HepG2 (cell line): ENCODE measurements around the gene DCDC2. TPM values are rescaled to one million over a fixed set of nuclear protein-coding genes. Genes with fewer than 3 reads are reported as not detected.
A peak's percentile ranks its signal among the peaks of the same experiment; 100 is the strongest.
"Not testable (repeated sequence)": the region's sequence is repeated elsewhere in the genome, so short reads cannot be mapped to it uniquely, and the experiment has no call there.

Source experiments
- ATAC-seq: fragments of 200-7000 bp; cut with Tn5 transposase; 3 replicates; pipeline ENCODE4 v1.9.1; 2020; ENCODE audit warnings: mild to moderate bottlenecking, moderate library complexity
- BruUV-seq: library from RNA; stranded (reverse); fragments of 400-500 nt; replicated peaks from 2 replicates; lab custom pipeline; 2021; lab: Mats Ljungman, UMichigan
- CTCF ChIA-PET: fragments of 300-600 bp; formaldehyde crosslinking; extraction: SDS; loops from one replicate; lab custom pipeline; 2021; ENCODE audit warnings: low total read pairs, inconsistent platforms, low intra/inter-chr PET ratio; lab: Yijun Ruan, JAX
- POLR2A ChIA-PET: fragments of 350-600 bp; sonication (Branson Sonifier 250); formaldehyde crosslinking; loops from one replicate; lab custom pipeline; 2020; ENCODE audit warnings: antibody characterized with exemption, inconsistent platforms; lab: Yijun Ruan, JAX
- DNase-seq: peaks from one replicate; pipeline ENCODE4 v3.0.0-alpha.2; 2015; ENCODE audit warnings: low spot score
- FAIRE-seq: peaks from 3 replicates; lab custom pipeline; 2011; peaks lifted over from hg19 to GRCh38; lab: Jason Lieb, UNC
- H2AFZ ChIP-seq: one replicate; pipeline ENCODE4 v1.6.1; 2011; ENCODE audit warnings: low read length, inconsistent platforms
- H3K27ac ChIP-seq: fragments of 300-600 bp; 3 replicates; pipeline ENCODE4 v1.8.0; 2011; ENCODE audit warnings: mixed run types, mild to moderate bottlenecking, mixed read lengths, low read length, inconsistent platforms; ENCODE audit not compliant: insufficient read depth; ENCODE audit errors: extremely low read length
- H3K27me3 ChIP-seq, 2 experiments: fragments of 200-600 bp in 1 of 2; 2 replicates in 1 of 2; 3 replicates in 1 of 2; pipeline versions ENCODE4 v1.6.0 to v1.8.0; 2011; ENCODE audit warnings: low read length in 2 of 2, mild to moderate bottlenecking in 2 of 2, moderate library complexity in 2 of 2, inconsistent platforms in 1 of 2; ENCODE audit not compliant: insufficient read depth in 2 of 2, control insufficient read depth in 1 of 2
- H3K36me3 ChIP-seq, 2 experiments: fragments of 200-600 bp in 1 of 2; replicated peaks in 1 of 2; 2 replicates in 1 of 2; 3 replicates in 1 of 2; pipeline versions ENCODE4 v1.5.1 to v1.8.0; 2011; ENCODE audit warnings: low read length in 2 of 2, inconsistent platforms in 1 of 2; ENCODE audit not compliant: insufficient read depth in 2 of 2, control insufficient read depth in 1 of 2
- H3K4me1 ChIP-seq: 2 replicates; pipeline ENCODE4 v1.5.1; 2012; ENCODE audit warnings: low read length, inconsistent platforms; ENCODE audit not compliant: insufficient read depth
- H3K4me2 ChIP-seq: 2 replicates; pipeline ENCODE4 v1.6.0; 2011; ENCODE audit warnings: low read depth, low read length, inconsistent platforms
- H3K4me3 ChIP-seq, 3 experiments: fragments of 200-600 bp in 1 of 3; sonication (generic), shearing (Covaris generic) in 1 of 3; replicated peaks in 1 of 3; 2 replicates each; pipeline ENCODE4 v1.5.1; 2011 to 2016; ENCODE audit warnings: low read length in 3 of 3, inconsistent platforms in 2 of 3, low read depth in 2 of 3, mild to moderate bottlenecking in 2 of 3, control low read depth in 1 of 3, mixed read lengths in 1 of 3; ENCODE audit not compliant: insufficient read depth in 1 of 3
- H3K79me2 ChIP-seq: one replicate; pipeline ENCODE4 v1.6.1; 2011; ENCODE audit warnings: low read length, inconsistent platforms; ENCODE audit not compliant: insufficient read depth
- H3K9ac ChIP-seq: 2 replicates; pipeline ENCODE4 v1.6.0; 2011; ENCODE audit warnings: mild to moderate bottlenecking, low read depth, low read length, inconsistent platforms; ENCODE audit not compliant: insufficient read depth
- H3K9me3 ChIP-seq: 2 replicates; pipeline ENCODE4 v1.5.1; 2012; ENCODE audit warnings: mild to moderate bottlenecking, low read length
- H4K20me1 ChIP-seq: 2 replicates; pipeline ENCODE4 v1.6.0; 2011; ENCODE audit warnings: inconsistent platforms, mild to moderate bottlenecking, low read length, moderate library complexity; ENCODE audit not compliant: insufficient read depth
- ADNP ChIP-seq: sonication (generic); formaldehyde crosslinking; IDR thresholded peaks from 2 replicates; pipeline ENCODE4 v1.4.0; 2020; ENCODE audit warnings: missing genetic modification reagents
- GATA4 ChIP-seq: sonication (generic); IDR thresholded peaks from 2 replicates; pipeline ENCODE4 v1.6.1; 2016; ENCODE audit warnings: antibody characterized with exemption, low read depth, borderline replicate concordance
- HDAC1 ChIP-seq: sonication (generic); formaldehyde crosslinking; IDR thresholded peaks from 2 replicates; pipeline ENCODE4 v1.5.1; 2020; ENCODE audit warnings: mild to moderate bottlenecking, missing genetic modification reagents
- MYC ChIP-seq: sonication (generic); formaldehyde crosslinking; IDR thresholded peaks from 2 replicates; pipeline ENCODE4 v1.9.0; 2021; ENCODE audit warnings: missing genetic modification reagents, borderline replicate concordance
- SNAPC2 ChIP-seq: sonication (generic); formaldehyde crosslinking; IDR thresholded peaks from 2 replicates; pipeline ENCODE4 v1.8.1; 2022; ENCODE audit warnings: mild to moderate bottlenecking, missing genetic modification reagents
- ZNF605 ChIP-seq: sonication (generic); formaldehyde crosslinking; IDR thresholded peaks from 2 replicates; pipeline ENCODE4 v1.8.0; 2022; ENCODE audit warnings: mild to moderate bottlenecking, missing genetic modification reagents
- ZNF609 ChIP-seq: sonication (generic); formaldehyde crosslinking; IDR thresholded peaks from 2 replicates; pipeline ENCODE4 v1.4.0; 2020; ENCODE audit warnings: mild to moderate bottlenecking, missing genetic modification reagents, borderline replicate concordance
- ZSCAN31 ChIP-seq: sonication (generic); formaldehyde crosslinking; IDR thresholded peaks from 2 replicates; pipeline ENCODE4 v1.5.0; 2020; ENCODE audit warnings: low read depth, mild to moderate bottlenecking, missing genetic modification reagents
- WGBS: methylation state at CpG from one replicate; pipeline ENCODE4 v1.1.6; 2017; ENCODE audit warnings: low lambda C conversion rate; 5-methylcytosine and 5-hydroxymethylcytosine counted together
- in situ Hi-C: cut with HindIII; loops from 2 replicates; pipeline ENCODE4 v1.10.0; 2017; ENCODE audit warnings: low pct_unique_long_range_greater_than_20kb; ENCODE audit not compliant: extremely low pct_ligation_motif_present
- intact Hi-C: fragments of 100-400 bp; cut with micrococcal nuclease; formaldehyde crosslinking; loops from one replicate; pipeline ENCODE4 v1.10.0; 2022; ENCODE audit not compliant: unreplicated experiment
- polyA plus RNA-seq, 8 experiments: library from polyadenylated mRNA; depleted of rRNA in 3 of 8; stranded (reverse) in 7 of 8; unstranded in 1 of 8; fragments of >200 nt; fragmentation: Illumina TruSeq in 4 of 8; extraction: Trizol in 4 of 8; gene quantifications; 2 replicates each; pipeline versions ENCODE4 v1.2.1 to v1.2.3, GENCODE V29; 2011 to 2016; ENCODE audit warnings: low read depth in 4 of 8, missing spikeins in 1 of 8, mixed read lengths in 1 of 8; ENCODE audit not compliant: insufficient read depth in 1 of 8
- total RNA-seq, 5 experiments: library from RNA; depleted of rRNA; stranded (reverse); fragments of >200 nt; fragmentation: Illumina TruSeq; extraction: Trizol; gene quantifications; 2 replicates each; pipeline ENCODE4 v1.2.3, GENCODE V29; 2016; ENCODE audit warnings: low read depth in 1 of 5
- TF ChIP-seq, protein P1 (sequence below): sonication (generic); formaldehyde crosslinking; IDR thresholded peaks from 2 replicates; pipeline ENCODE4 v1.5.0; 2020; ENCODE audit warnings: mild to moderate bottlenecking, missing genetic modification reagents, borderline replicate concordance
- TF ChIP-seq, protein P2 (sequence below): sonication (generic); formaldehyde crosslinking; IDR thresholded peaks from 2 replicates; pipeline ENCODE4 v1.5.0; 2020; ENCODE audit warnings: mild to moderate bottlenecking, missing genetic modification reagents

Gene DCDC2
- total and polyA plus RNA-seq, 2 of the 13 experiments (the other 11 are each of a cell fraction or from before 2014, with no cell fraction given), result 9.0 to 36.2 TPM

GRCh38 chr6:24382891-24383494 lies 25.1 kb upstream of the DCDC2 start:
- WGBS, result 3% methylated on average over 9 of the region's 9 CpGs
- Histone ChIP-seq H3K4me1 (peaks cover 76% of the 10 kb centered on the region), H3K27ac (peak overlapping the region; percentile 88), H3K4me3 (peak overlapping the region; percentile 58 to 64 (median 60)), H3K4me2 (peak overlapping the region; percentile 80), H3K9ac (peak overlapping the region; percentile 78), H3K79me2 (peaks cover 33% of the 10 kb centered on the region)
- CTCF ChIA-PET, result interaction anchor here (1.0 kb wide), 1 partner anchor 100 kb away, joined by 3 read pairs; no protein-coding TSS in a partner anchor
- DNase-seq (peak; percentile 90), FAIRE-seq (peak; percentile 44), ATAC-seq (peak; percentile 67)
- H3K9me3 ChIP-seq, in situ Hi-C loops, H2AFZ ChIP-seq, H3K36me3 ChIP-seq, BruUV-seq, H4K20me1 ChIP-seq, H3K27me3 ChIP-seq: not testable (repeated sequence)
- POLR2A ChIA-PET, result interaction anchor here (0.7 kb wide), 1 partner anchor 23 kb away, joined by 5 read pairs; no protein-coding TSS in a partner anchor
- intact Hi-C loops, result loop anchor here (2.0 to 10.0 kb wide), 2 partner anchors 26 to 238 kb away; no protein-coding TSS in a partner anchor
- TF ChIP-seq MYC (CRISPR knock-in tag) (peak; percentile 46; the same call in 1 of the 2 replicates), HDAC1 (peak; percentile 67; the same call in 1 of the 2 replicates), ZNF605 (CRISPR knock-in tag) (0 out of 2 replicates have a peak, but pooled peaks have one; percentile 28), ZSCAN31 (CRISPR knock-in tag) (0 out of 2 replicates have a peak, but pooled peaks have one; percentile 55), ADNP (CRISPR knock-in tag) (0 out of 2 replicates have a peak, but pooled peaks have one; percentile 58), ZNF609 (CRISPR knock-in tag) (peak; percentile 20; the same call in 1 of the 2 replicates), GATA4 (0 out of 2 replicates have a peak, but pooled peaks have one; percentile 14), SNAPC2 (CRISPR knock-in tag) (peak; percentile 76; the same call in 1 of the 2 replicates)
- TF ChIP-seq, protein P1, sequence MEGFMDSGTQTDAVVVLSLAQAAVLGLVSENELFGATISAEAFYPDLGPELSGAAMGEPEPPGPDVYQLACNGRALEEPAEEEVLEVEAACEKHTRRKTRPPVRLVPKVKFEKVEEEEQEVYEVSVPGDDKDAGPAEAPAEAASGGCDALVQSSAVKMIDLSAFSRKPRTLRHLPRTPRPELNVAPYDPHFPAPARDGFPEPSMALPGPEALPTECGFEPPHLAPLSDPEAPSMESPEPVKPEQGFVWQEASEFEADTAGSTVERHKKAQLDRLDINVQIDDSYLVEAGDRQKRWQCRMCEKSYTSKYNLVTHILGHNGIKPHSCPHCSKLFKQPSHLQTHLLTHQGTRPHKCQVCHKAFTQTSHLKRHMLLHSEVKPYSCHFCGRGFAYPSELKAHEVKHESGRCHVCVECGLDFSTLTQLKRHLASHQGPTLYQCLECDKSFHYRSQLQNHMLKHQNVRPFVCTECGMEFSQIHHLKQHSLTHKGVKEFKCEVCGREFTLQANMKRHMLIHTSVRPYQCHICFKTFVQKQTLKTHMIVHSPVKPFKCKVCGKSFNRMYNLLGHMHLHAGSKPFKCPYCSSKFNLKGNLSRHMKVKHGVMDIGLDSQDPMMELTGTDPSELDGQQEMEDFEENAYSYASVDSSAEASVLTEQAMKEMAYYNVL (CRISPR knock-in tag), result peak; percentile 31; the same call in 1 of the 2 replicates
- TF ChIP-seq, protein P2, sequence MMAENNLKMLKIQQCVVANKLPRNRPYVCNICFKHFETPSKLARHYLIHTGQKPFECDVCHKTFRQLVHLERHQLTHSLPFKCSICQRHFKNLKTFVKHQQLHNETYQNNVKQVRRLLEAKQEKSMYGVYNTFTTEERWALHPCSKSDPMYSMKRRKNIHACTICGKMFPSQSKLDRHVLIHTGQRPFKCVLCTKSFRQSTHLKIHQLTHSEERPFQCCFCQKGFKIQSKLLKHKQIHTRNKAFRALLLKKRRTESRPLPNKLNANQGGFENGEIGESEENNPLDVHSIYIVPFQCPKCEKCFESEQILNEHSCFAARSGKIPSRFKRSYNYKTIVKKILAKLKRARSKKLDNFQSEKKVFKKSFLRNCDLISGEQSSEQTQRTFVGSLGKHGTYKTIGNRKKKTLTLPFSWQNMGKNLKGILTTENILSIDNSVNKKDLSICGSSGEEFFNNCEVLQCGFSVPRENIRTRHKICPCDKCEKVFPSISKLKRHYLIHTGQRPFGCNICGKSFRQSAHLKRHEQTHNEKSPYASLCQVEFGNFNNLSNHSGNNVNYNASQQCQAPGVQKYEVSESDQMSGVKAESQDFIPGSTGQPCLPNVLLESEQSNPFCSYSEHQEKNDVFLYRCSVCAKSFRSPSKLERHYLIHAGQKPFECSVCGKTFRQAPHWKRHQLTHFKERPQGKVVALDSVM (CRISPR knock-in tag), result peak; percentile 60; the same call in 1 of the 2 replicates
